GM19468 (cell line): ENCODE measurements around the gene ANKMY1.

Experiments
- ATAC-seq: cut with Tn5 transposase; IDR thresholded peaks from one replicate; pipeline ENCODE4 v1.9.1; 2021; ENCODE audit warnings: mild to moderate bottlenecking, moderate library complexity, moderate number of reproducible peaks; ENCODE audit not compliant: unreplicated experiment; ENCODE audit errors: extremely low read depth

Gene ANKMY1

DNA sequence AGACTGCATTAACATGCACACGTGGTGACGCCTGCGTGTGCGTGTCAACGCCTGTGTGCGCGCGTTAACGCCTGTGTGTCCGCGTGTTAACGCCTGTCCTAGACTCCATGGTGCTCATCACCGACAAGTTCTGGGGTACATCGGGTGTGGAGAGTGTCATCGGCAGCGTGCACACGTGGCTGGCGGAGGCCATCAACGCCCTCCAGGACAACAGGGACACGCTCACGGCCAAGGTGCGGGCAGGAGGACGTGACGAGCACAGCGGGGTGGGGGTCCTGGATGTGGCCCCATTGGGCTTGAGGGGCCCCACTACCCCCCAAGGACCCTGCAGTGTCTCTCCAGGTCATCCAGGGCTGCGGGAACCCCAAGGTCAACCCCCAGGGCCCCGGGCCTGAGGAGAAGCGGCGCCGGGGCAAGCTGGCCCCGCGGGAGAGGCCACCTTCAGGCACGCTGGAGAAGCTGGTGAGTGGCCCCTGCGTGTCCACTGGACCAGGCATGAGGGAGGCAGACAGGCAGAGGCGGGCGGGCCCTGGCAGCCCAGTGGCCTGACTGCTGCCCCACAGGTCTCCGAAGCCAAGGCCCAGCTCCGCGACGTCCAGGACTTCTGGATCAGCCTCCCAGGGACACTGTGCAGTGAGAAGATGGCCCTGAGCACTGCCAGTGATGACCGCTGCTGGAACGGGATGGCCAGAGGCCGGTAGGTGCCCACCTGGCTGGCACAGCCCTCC lies 93.1 kb downstream of the ANKMY1 start:
- ATAC-seq, result no peak

DNA sequence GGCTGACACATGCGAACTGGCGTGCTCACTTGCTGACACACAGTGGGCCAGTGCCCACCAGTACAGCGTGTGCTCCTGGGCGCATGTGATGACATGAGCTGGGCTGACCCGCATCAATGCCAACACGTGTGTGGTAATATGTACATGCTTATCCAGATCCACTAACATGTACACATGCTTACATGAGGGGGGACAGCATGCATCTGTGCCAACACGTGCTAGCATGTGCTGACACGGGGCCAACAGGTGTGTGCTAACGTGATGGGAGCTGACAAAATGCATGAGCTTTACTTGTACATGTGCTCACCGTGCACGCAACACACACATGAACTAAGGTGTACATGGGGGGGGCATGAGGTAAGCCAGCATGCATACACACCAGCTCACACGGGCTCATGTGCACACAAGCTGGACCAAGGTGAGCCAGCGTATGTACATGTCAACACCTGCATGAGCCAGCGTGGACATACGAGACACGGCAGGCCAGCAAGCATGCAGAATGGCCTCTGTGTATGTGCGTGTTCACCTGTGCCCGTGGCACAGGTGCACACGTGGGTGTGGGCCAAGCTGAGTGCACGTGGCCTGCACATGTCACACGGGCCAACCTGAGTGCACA lies 93.8 kb downstream of the ANKMY1 start:
- ATAC-seq, result no peak

DNA sequence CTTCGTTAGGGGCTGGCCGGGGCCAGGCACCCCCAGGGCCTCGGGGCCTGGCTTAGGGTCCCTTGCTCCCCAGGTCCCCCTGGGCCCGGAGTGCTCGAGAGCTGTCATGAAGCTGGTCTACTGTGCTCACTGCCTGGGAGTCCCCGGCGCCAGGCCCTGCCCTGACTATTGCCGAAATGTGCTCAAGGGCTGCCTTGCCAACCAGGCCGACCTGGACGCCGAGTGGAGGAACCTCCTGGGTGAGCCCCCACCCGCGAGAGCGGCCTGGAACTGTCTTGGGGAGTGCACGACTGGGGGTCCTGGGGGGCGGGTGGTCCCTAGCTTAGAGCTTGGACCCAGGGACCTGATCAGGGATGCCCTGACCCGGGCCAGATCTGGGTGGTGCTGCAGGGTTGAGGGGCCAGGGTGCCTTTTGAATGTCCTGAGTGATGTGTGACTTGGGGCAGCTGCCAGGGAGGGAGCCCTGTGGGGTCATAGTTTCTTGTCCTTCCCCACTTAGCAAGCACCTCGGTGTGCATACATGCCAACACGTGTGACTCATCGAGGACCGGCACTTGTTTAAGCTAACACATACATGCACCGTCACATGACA lies 94.4 kb downstream of the ANKMY1 start:
- ATAC-seq, result no peak

DNA sequence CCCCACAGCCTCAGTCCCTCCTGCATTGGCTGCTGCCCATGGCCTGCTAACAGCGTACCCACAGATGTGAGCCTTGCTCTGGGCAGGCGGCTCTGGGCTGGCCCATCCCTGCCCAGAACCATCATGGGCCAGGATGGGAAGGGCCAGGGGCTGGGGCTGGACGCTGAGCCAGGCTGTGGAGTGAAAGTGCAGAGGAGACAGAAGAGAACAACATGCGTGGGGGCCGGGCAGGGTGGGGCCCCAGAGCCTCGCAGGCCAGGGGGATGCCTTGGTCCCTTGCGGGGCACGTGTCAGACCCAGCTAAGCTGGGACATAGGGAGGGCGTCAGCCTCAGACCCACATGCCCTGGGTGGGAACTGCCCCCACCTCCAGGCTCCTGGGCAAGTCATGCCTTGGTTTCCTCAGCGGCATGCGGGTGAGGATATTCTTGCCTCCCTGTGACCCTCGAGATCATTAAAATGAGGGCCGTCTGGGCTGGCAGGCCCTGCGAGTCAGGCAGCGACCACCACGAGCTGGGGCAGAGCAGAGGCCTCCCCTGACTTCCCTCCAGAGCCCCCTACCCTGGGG lies 95.0 kb downstream of the ANKMY1 start:
- no peak for ATAC-seq

DNA sequence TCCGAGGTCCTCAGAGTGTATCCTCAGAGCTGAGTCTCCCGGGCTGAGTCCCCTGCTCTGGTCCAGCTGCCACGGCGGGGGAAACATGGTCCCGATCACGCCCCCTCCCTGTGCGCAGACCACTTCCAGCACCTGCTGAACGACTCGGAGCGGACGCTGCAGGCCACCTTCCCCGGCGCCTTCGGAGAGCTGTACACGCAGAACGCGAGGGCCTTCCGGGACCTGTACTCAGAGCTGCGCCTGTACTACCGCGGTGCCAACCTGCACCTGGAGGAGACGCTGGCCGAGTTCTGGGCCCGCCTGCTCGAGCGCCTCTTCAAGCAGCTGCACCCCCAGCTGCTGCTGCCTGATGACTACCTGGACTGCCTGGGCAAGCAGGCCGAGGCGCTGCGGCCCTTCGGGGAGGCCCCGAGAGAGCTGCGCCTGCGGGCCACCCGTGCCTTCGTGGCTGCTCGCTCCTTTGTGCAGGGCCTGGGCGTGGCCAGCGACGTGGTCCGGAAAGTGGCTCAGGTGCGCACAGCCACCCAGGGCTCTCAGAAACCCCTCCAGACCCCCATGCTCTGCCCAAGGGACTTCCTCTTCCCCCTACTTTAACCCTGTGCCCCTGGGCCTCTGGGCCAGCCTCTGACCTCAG lies 95.6 kb downstream of the ANKMY1 start:
- no peak for ATAC-seq

DNA sequence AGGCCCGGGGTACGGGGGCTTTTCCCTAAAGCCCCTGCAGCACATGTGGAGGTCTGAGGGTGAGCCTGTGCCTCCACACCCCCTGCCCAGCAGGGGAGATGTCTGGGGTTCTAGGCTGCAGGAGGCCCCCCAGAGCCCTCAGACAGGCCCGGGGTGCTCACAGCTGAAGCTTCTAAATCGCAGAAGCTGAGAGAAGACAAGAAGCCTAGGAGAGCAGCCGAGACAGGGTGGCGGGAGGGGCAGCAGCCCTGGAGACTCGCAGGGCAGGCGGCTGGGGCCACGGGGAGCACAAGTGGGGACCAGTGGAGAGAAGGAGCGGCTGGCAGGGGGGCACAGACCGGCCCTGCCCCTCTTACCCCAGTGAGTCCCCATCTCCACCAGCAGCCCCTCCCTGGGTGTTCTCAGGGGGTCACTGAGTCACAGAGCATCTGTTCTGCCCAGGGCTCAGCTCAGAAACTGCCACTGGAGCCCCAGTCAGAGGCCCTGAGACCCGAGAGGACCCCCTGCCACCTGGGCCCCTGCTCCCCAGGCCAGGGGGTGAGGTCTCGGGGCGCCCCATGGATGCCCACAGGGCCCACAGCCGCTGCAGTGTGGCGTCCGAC lies 96.2 kb downstream of the ANKMY1 start:
- no peak for ATAC-seq

DNA sequence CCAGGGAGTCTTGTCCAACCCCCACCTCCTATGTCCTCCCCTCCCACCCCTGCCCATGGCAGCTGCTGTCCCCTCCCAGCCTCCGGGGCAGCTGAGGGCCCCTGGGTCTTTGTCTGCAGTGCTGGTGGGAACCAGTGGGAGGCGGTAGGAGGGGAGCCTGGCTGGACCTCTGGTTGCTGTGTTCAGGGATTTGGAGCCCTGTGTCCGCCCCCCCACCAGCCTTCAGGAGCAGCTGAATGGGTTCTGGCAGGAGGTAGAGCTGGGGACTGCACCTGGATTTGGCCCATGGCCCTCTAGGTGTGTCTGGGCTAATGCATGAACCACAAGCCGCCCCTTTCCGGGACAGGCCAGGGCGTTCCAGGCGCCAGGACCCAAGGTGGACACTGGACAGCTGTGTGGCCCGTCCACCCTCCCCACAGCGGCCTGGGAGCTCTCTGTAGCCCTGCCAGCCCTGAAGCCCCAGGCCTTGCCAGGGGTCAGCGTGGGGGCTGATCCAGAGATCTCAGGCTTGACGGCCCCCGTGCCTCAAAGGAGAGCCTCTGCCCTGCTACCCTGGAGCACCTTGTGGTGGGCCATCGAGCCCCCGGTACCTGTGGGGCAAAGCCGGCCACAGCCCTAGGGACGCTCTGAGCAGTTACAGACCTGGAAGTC lies 96.9 kb downstream of the ANKMY1 start:
- no peak for ATAC-seq

DNA sequence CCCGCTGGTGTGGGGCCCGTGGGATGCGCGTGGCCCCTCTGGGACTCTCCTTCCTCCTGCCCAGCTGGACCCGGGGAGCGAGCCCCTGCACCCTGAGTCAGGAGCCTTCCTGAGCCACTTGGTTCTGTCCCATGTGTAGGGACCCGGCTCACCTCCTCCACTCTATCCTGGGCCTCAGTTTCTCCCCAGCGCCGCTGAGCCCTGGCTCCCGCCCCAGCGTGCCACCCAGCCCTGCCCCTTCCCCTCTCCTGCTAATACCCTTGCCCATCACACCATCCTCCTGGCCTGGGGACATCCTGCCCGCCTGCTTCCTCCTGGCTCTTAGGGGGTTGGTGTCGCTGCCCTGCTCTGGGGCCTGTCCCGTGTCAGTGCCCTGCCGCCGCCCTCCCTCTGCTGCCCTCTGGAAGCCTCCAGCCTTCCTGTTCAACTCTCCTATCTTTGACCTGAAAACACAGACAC lies 97.5 kb downstream of the ANKMY1 start:
- ATAC-seq, result no peak

DNA sequence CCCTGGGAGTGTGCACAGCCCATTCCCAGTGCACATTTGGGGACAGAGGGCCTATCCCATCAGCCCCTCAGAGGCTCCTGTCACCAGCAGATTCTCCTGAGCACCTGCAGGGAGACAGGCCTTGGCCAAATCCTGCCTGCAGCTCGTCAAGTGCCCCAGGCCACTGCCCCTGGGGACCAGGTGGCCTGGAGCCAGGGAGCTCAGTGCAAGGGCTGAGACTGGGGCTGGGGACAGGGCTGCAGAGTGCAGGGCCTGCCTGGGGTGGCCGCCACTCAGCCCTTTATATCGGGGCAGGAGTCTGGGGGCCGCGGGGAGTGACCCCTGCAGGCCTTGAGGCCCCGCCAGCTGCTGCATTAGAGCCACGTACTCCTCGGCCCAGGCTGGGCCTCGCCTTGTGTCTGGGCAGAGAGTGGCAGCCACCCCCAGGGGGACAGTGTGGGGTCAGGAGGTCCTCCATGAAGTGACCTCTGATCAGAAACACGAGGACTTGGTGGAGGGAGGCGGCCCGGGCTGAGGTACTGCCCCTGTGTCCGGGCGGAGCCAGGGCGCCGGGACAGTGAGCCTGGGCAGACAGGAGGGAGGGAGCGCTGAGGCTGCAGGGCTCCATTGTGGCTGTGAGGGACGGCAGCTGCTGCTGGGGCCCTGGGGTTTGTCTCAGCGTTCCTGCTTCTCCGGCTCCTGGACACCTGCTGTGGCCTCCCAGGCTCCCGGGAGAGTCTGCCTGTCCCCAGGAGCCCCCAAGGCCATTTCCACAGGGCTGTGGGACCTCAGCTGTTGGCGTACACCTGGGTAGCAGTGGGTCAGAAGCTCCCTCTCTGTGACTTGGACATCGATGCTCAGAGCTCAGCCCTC lies 98.2 kb downstream of the ANKMY1 start:
- no peak for ATAC-seq

DNA sequence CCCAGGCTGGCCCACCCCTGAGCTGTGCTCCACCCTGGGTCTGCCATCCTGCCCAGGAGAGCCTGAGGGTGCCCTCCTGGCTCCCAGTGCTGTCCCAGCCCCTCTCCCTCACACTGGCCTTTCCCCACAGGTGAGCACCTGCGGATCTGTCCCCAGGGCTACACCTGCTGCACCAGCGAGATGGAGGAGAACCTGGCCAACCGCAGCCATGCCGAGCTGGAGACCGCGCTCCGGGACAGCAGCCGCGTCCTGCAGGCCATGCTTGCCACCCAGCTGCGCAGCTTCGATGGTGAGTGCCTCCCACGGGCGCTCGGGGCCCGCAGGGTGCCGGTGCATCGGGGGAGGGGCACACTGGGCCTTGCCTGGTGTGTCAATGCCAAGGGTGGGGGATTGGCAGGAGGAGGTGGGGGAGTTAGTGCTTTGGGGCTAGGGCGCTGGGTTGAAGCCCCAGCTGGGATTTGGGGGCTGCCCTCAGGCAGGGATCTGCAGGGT lies 98.8 kb downstream of the ANKMY1 start:
- ATAC-seq, result no peak

DNA sequence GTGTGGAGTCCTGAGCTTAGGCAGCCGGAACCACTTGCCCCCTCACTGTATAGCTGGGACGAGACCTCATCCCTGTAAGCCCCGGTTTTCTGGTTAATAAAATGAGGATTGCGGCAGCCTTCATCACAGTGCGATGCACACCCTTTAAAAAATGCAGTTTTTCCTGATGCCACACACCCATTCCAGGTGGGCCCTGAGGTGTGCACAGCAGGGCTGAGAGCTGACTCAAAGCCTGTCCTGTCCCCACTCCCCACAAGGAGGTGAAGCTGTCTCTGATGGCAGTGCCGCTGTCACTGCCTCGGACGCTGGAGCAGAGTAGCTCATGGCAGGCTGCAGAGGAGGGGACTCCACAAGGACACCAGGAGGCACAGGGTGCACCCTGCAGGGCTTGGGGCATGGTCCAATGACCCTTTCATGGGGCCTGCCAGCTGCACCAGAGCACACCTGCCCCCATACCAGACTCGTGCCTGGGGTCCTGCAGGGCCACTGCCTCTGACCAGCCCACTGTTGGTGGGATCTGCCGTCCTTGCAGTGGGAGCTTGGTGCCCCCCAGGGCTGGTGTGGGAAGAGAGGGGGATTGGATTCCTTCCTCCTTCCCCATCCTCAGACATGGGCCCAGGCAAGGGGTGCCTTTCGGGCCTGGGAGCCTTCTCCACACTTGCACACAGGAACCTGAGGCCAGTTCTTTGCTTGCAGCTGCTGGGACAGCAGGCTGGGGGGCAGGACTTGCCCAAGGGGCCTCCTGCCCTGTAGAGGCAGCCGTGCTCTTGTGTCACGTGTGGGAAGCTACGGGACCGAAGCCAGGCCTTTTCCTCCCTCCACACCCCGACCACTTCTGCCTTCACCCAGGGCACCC lies 99.5 kb downstream of the ANKMY1 start:
- ATAC-seq, result no peak

DNA sequence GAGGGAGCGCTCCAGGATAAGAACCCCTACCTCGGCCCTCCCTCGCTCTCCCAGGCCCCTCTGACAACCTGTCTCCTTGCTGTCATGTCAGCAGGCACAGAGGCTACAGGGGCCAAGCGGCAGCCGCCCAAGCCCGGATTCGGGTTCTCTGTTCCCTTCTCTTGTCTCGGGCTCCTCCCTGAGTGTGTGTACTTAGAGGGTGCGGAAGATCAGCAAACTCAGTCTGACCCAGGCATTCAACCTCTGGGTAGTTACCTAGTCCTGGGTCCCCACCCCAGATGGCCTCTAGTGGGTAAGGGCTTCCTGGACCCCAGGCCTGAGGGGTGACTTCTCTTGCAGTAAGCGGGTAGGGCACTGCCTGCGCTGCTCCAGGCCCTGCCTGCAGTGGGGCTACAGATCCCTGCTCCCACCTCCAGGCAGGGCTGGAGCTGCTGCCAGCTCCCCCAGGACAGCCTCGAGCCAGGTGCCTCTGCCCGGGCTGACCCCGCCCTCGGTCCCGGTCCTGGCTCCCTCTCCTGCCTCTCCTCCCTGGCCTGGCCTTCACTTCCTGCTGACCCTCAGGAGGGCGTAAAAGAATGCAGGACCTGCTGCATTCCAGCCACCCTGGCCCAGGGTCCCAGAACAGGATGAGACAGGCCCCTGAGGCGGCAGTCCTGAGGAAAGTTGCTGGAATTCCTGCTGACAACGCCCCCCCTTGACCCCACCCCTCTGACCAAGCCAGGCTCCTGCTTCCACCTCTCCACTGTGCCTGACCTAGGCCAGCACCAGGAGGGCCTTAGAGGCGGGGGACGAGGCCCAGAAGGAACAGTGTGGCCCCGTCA lies 100.4 kb downstream of the ANKMY1 start:
- ATAC-seq, result no peak

DNA sequence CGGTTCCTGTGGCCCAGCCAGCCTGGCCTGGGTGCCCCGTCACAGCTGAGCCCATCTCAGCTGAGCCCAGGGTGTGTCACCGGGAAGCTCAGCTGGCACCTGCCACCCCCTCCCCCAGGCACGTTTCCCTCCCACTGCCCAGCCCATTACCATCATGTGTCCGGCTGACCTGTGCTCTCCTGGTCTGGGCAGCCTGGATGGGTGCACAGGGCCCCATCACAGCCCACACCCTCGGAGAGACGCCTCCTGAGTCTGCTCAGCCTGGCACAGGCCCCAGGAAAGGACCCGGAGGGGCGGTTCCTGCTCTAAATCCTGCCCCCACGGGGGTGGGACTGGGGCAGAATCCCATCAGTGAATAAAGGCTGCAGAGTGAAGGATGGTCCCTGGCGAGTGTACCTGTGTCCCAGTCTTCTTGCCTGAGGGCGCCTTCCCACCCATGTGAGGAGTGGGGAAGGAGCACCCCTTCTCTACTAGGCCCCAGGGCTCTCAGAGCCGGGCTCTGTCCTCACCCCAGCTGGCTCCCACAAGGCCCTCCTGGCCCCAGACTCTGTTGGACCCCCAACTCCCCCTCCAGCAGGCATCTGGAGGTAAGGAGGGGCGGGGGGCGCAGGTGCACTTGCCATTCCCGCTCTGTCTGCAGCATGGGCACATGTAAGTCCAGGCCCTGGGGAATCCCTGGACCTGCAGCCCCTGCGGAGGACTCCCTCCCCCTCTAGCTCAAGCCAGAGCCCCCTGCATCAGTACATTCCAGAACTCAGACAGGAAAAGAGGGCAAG lies 101.2 kb downstream of the ANKMY1 start:
- no peak for ATAC-seq

DNA sequence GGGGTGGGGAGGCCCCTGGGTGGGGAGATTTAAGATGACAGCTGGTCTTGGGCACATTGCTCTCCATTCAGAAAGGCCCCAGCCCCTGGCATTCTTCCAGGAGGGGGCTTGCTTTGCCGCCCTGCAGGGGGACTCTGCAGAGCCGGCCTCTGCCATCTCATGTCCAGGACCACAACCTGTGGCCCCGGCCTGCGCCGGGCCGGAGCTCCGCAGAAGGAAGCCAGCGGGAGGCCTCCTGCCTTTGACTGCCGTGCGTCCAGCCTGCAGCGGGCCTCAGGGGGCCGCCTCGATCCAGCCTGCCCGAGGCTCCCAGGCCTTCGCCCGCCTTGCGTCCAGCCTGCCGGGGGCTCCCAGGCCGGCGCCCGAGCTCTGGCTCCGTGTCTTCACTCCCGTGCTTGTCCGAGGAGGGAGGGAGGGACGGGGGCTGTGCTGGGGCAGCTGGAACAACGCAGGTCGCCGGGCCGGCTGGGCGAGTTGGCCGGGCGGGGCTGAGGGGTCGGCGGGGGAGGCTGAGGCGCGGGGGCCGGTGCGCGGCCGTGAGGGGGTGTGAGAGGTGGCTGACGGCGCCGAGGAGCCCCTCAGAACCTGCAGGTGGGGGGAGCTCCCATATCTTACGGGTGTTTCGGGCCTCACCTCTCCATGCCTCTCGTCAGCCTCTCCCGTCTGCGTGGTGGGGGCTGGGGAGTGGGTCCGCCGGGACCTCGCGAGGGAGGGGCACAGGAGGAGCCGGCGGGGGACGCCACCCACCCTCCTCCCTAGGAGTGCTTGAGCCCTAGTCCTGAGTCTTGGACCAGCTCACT lies 101.9 kb downstream of the ANKMY1 start:
- ATAC-seq, result no peak

DNA sequence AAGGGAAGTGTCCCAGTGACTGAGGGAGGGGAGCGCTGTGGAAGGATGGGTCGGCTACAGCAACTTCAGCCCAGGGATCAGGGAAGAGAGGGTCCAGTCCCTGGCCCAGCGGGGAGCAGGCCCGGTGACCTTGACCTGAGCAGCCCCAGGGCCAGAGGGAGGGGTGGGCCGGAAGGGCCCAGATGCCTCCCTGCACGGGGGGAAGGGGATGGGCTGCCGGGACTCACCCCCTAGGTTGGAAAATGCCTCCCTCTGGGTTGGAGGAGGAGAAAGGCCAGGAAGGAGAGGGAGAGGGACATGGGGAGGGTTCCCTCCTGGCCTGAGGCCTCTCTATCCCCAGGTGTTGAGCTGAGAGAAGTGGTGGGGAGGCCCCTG lies 102.5 kb downstream of the ANKMY1 start:
- no peak for ATAC-seq
